NT2/D1 (cell line): Measurements from ENCODE around the gene LCORL.
"Not testable (repeated sequence)": the region's sequence is repeated elsewhere in the genome, so short reads cannot be mapped to it uniquely, and the experiment has no call there.

Experiments
- DNase-seq: peaks from one replicate; pipeline ENCODE4 v3.0.0-alpha.2; 2011; ENCODE audit warnings: low read depth, low spot score
- H3K27me3 ChIP-seq: 2 replicates; pipeline ENCODE4 v1.6.0; 2011; ENCODE audit warnings: mild to moderate bottlenecking; ENCODE audit not compliant: insufficient read length, insufficient read depth
- H3K36me3 ChIP-seq: 2 replicates; pipeline ENCODE4 v1.6.1; 2011; ENCODE audit warnings: mild to moderate bottlenecking, low read length, mixed read lengths; ENCODE audit not compliant: insufficient read depth, insufficient read length
- H3K4me1 ChIP-seq: 2 replicates; pipeline ENCODE4 v1.5.1; 2011; ENCODE audit not compliant: insufficient read depth, insufficient read length
- H3K4me3 ChIP-seq: 2 replicates; pipeline ENCODE4 v1.5.1; 2011; ENCODE audit warnings: low read depth; ENCODE audit not compliant: insufficient read length
- H3K9ac ChIP-seq: 2 replicates; pipeline ENCODE4 v1.6.0; 2011; ENCODE audit warnings: low read depth; ENCODE audit not compliant: insufficient read length
- H3K9me3 ChIP-seq: 2 replicates; pipeline ENCODE4 v1.5.1; 2011; ENCODE audit warnings: mild to moderate bottlenecking, low read length; ENCODE audit not compliant: insufficient read depth
- SUZ12 ChIP-seq: IDR thresholded peaks from 2 replicates; pipeline ENCODE4 v1.6.1; 2011; ENCODE audit not compliant: insufficient read length, insufficient read depth; ENCODE audit errors: extremely low read depth
- YY1 ChIP-seq: IDR thresholded peaks from 2 replicates; pipeline ENCODE4 v1.6.1; 2011; ENCODE audit not compliant: insufficient read length, insufficient read depth
- ZNF274 ChIP-seq: IDR thresholded peaks from 2 replicates; pipeline ENCODE4 v1.6.1; 2011; ENCODE audit warnings: mild to moderate bottlenecking, low read depth, low read length

Gene LCORL

DNA sequence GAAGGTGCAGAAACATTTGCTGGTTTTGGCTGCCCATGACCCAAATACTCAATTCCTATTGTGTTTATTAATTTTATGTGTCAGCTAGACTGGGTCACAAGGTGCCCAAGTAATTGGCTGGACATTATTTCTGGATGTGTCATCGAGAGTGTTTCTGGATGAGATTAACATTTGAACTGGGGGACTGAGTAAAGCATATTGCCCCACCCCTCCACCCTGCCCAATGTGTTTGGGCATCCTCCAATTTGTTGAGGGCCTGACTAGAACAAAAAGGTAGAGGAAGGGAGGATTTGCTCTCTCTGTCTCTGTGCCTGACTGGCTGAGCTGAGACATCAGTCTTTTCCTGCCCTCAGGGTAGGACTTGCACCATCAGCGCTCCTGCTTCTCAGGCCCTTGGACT, 29.7 kb upstream of the LCORL start:
- Histone ChIP-seq H3K9ac (no peak overlapping the region), H3K9me3 (no peaks in the 10 kb centered on the region; the same call in 1 of the 2 replicates), H3K4me3 (no peak overlapping the region), H3K27me3 (no peaks in the 10 kb centered on the region), H3K36me3 (no peaks in the 10 kb centered on the region), H3K4me1 (no peaks in the 10 kb centered on the region)
- DNase-seq = no peak
- no peak for TF ChIP-seq ZNF274
- no peak for TF ChIP-seq SUZ12
- TF ChIP-seq YY1 = no peak

DNA sequence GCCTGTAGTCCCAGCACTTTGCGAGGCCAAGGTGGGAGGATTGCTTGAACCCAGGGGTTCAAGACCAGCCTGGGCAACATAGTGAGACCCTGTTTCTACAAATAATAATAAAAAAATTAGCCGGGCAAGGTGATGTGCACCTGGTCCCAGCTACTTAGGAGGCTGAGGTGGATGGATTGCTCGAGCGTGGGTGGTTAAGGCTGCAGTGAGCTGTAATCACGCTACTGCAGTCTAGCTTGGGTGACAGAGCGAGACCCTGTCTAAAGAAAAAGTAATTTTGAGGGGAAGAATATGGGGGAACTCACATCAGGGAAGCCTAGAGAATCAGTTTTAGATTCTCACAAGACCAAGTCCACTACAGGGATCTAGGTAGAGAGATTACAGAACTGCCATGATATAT, 28.9 kb upstream of the LCORL start:
- no peak overlapping the region for H3K9ac ChIP-seq
- H3K4me3 ChIP-seq = no peak overlapping the region
- no peaks in the 10 kb centered on the region for H3K4me1 ChIP-seq
- H3K27me3 ChIP-seq = no peaks in the 10 kb centered on the region
- no peaks in the 10 kb centered on the region; the same call in 1 of the 2 replicates for H3K9me3 ChIP-seq
- H3K36me3 ChIP-seq = no peaks in the 10 kb centered on the region
- TF ChIP-seq YY1 (no peak), ZNF274 (no peak), SUZ12 (no peak)
- no peak for DNase-seq

DNA sequence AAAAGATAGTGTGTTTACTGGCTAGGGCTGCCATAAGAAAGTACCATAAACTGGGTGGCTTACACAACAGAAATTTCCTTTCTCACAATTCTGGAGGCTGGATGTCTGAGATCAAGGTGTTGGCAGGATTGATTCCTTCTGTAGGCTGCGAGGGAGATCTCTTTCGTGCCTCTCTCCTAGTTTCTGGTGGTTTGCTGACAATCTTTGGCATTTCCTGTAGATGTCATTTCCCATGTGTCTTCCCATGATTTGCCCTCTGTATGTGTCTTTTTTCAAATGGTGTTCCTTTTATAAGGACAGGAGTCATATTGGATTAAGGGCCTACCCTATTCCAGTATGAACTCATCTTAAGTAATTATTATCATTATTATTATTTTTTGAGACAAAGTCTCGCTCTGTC, 27.9 kb upstream of the LCORL start:
- H3K9me3 ChIP-seq = no peaks in the 10 kb centered on the region; the same call in 1 of the 2 replicates
- DNase-seq = no peak
- H3K36me3 ChIP-seq = no peaks in the 10 kb centered on the region
- no peak overlapping the region for H3K4me3 ChIP-seq
- no peak for TF ChIP-seq YY1
- no peak for TF ChIP-seq SUZ12
- TF ChIP-seq ZNF274 = no peak
- H3K9ac ChIP-seq = no peak overlapping the region
- no peaks in the 10 kb centered on the region for H3K4me1 ChIP-seq
- no peaks in the 10 kb centered on the region for H3K27me3 ChIP-seq

DNA sequence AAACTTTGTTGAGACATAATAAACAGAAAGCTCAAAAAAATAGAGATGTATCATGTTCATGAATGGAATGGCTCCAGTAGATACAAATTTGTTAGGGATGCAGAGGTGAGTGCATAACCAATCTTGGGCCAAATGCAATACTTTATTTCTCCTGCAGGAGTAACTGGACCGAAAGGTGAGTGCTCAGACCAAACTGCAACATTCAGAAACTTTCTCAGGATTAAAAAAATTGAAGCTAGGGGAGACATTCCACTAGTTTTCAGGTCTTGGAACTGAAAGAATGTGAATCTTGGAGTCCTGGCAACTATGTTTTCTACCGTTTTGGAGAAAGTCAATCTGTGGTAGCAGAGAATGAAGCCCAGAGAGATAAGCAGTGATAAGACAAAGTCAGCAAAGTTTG, 21.2 kb upstream of the LCORL start:
- H3K4me1 ChIP-seq = no peaks in the 10 kb centered on the region
- TF ChIP-seq YY1 (no peak), SUZ12 (no peak)
- no peaks in the 10 kb centered on the region for H3K9me3 ChIP-seq
- H3K36me3 ChIP-seq = no peaks in the 10 kb centered on the region
- no peak overlapping the region for H3K9ac ChIP-seq
- DNase-seq = no peak
- no peaks in the 10 kb centered on the region for H3K27me3 ChIP-seq
- no peak overlapping the region for H3K4me3 ChIP-seq

GRCh38 chr4:18042012-18042411, 20.5 kb upstream of the LCORL start:
- H3K36me3 ChIP-seq = no peaks in the 10 kb centered on the region
- no peak for TF ChIP-seq ZNF274
- no peak for TF ChIP-seq YY1
- TF ChIP-seq SUZ12 = no peak

DNA sequence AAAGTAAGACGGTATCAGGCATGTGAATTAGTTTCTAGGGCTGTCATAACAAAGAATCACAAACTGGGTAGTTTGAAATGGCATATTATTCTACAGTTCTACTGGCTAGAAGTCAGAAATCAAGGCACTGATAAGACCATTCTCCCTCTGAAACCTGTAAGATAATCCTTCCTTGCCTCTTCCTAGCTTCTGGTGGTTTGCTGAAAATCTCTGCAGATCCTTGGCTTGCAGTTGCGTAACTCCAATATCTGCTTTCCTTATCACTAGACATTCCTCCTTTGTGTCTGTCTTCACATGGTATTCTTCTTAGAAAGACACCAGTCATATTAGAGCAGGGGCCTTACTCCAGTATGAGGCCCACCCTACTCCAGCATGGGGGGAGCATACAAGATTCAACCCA, 19.6 kb upstream of the LCORL start:
- Histone ChIP-seq H3K9ac (no peak overlapping the region), H3K9me3 (no peaks in the 10 kb centered on the region), H3K4me3 (no peak overlapping the region), H3K4me1 (no peaks in the 10 kb centered on the region), H3K27me3 (no peaks in the 10 kb centered on the region), H3K36me3 (no peaks in the 10 kb centered on the region)
- no peak for TF ChIP-seq YY1
- no peak for TF ChIP-seq SUZ12
- no peak for TF ChIP-seq ZNF274
- DNase-seq = no peak

More at GRCh38 chr4:18042012-18042411, 20.5 kb upstream of the LCORL start:
- Histone ChIP-seq H3K4me3 (no peak overlapping the region), H3K27me3 (no peaks in the 10 kb centered on the region), H3K4me1 (no peaks in the 10 kb centered on the region), H3K9ac (no peak overlapping the region), H3K9me3 (no peaks in the 10 kb centered on the region)
- DNase-seq = no peak

- TF ChIP-seq YY1 (no peak), ZNF274 (no peak), SUZ12 (no peak)
- no peaks in the 10 kb centered on the region for H3K36me3 ChIP-seq
- H3K27me3 ChIP-seq = no peaks in the 10 kb centered on the region
- no peak overlapping the region for H3K9ac ChIP-seq
- no peak overlapping the region for H3K4me3 ChIP-seq
- no peak for DNase-seq
- no peaks in the 10 kb centered on the region for H3K4me1 ChIP-seq
- H3K9me3 ChIP-seq = no peaks in the 10 kb centered on the region
Observed at GRCh38 chr4:18039113-18039512, 17.6 kb upstream of the LCORL start.

DNA sequence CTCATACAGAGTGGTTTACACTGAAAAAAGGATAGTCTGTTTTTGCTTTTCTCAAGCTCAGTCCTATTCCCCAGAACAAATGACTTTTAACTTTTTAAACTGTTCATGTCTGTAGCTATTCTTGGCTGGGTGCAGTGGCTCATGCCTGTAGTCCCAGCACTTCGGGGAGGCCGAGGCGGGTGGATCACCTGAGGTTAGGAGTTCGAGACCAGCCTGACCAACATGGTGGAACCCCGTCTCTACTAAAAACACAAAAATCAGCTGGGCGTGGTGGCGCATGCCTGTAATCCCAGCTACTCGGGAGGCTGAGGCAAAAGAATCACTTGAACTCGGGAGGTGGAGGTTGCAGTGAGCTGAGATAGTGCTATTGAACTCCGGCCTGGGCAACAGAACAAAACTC, 14.8 kb upstream of the LCORL start:
- not testable (repeated sequence) for H3K36me3 ChIP-seq, H3K4me3 ChIP-seq, DNase-seq, H3K4me1 ChIP-seq, H3K9ac ChIP-seq, H3K27me3 ChIP-seq, H3K9me3 ChIP-seq
